Astrocyte of the cerebellum (primary cell): Measurements from ENCODE around the gene CTDNEP1.

Experiments
- DNase-seq: peaks from one replicate; pipeline ENCODE4 v3.0.0-alpha.2; 2011; ENCODE audit warnings: low read depth
- H3K4me3 ChIP-seq: 2 replicates; pipeline ENCODE4 v1.5.1; 2011; ENCODE audit warnings: mild to moderate bottlenecking, low read depth, low read length, moderate library complexity
- in situ Hi-C: cut with HindIII; loops from 2 replicates; pipeline ENCODE4 v1.10.0; 2017; ENCODE audit warnings: low sequenced_read_pairs
- TF ChIP-seq, protein P1 (sequence below): IDR thresholded peaks from 2 replicates; pipeline ENCODE4 v1.5.1; 2012; ENCODE audit warnings: low read length, low read depth, moderate library complexity, mild to moderate bottlenecking; ENCODE audit errors: missing control alignments

CTDNEP1 gene

DNA sequence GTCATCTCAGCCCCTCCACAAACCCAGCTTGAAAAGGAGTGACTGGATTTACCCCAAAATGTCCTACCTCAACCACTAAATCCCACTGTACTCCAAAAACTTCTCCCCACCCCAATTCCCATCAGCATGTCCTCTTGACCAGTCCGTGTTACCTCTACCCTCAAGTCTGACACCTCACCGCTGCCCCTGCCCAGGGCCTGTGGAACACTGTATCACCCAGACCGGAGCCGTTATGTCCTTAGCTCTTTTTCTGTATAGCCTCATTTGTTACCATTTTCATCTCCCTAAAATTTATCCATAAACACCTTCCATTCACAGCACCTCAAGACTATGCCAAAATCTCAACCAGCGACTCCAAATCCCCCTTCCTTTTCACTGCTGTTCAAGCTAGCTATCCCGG, 14.7 kb downstream of the CTDNEP1 start:
- TF ChIP-seq, protein P1, sequence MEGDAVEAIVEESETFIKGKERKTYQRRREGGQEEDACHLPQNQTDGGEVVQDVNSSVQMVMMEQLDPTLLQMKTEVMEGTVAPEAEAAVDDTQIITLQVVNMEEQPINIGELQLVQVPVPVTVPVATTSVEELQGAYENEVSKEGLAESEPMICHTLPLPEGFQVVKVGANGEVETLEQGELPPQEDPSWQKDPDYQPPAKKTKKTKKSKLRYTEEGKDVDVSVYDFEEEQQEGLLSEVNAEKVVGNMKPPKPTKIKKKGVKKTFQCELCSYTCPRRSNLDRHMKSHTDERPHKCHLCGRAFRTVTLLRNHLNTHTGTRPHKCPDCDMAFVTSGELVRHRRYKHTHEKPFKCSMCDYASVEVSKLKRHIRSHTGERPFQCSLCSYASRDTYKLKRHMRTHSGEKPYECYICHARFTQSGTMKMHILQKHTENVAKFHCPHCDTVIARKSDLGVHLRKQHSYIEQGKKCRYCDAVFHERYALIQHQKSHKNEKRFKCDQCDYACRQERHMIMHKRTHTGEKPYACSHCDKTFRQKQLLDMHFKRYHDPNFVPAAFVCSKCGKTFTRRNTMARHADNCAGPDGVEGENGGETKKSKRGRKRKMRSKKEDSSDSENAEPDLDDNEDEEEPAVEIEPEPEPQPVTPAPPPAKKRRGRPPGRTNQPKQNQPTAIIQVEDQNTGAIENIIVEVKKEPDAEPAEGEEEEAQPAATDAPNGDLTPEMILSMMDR, result no peak
- peak overlapping the region; percentile 99 for H3K4me3 ChIP-seq
- in situ Hi-C loops, result no loop called here
- no peak for DNase-seq

DNA sequence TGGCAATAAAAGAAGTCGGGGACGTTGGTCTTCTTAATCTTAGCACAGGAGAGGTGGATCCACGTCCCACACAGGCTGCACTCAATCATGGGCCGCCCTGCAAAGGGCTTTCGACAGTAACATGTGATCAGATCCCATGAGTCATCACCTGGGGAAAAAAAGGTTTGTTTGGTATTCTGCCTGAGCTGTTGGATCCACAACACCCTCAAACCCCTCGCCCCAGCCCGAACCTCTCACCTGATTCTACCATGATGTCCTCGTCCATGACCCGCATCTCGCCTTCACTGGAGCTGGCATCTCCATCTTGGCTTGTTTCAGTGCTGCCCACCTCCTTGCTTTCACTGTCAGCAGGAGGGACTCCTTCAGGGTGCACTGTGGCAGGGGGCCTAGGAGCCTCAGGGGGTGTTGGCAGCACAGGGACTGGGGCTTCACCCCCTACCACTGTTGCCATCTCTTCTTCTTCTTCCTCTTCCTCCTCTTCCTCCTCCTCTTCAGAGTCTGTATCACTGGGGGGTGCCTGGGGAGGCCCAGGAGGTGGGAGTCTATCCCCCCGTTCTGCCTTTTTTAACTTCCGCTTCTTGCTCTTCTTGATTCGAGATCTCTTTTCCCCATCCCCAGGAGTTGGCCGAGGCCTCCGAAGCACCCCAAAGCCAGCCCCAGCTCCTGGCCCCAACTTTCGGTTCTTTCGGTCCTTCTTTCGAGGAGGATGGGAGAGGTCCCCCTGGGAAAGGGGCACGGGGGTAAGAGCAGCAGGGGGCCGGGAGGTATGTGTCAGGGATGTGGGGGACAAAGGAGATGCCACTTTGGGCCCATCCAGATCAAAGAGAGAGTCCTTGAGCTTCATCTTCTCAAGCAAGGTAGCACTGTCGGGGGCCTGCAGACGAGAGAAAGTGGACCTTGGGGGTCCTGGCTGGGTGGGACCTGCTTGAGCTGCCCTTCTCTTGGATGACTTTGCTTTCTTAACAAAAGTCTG, 15.6 kb downstream of the CTDNEP1 start:
- TF ChIP-seq, protein P1, result no peak
- DNase-seq, result no peak
- no peak overlapping the region for H3K4me3 ChIP-seq
- in situ Hi-C loops, result no loop called here

DNA sequence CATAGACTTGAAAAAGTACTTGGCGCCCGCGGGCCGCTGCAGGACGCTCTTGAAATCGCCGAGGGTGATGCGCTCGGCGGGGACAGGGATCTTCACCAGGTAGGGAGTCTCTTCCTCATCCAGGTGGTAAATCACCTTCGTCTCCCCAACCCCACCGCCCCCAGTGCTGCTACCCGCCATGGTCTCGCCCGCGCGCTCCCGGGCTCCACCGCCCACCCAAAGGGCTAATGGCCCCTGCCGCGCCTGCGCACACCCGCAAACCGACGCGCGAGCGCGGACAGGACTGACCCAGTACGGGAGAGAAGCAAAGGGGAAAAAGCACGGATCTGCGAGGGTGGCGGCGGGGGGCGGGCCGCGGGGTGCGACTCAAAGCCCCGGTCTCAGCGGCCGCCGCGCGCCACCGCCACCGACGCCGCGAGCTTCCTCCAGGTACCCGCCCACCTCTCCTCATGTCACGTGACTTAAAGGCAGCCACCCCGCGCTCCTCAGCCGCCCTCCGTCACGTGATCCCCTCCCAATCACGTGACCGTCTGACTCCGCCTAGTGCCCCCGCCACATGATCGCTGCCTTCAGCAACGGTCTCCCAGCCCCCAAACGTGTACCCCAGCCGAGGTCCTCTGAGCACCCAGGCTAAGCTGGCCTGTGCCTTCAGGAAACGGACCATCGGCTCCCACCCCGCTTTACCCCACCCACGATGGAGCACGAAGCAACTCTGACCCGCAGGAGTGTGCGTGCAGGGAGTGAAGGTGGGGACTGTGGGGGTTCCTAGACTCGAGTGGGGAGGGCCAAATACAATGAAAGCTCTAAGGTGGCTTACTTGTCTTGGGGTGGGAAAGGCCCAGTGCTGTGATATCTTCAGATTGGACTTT, 17.2 kb downstream of the CTDNEP1 start, which contains the start of gene DVL2:
TSS of gene DVL2 (minus strand) at position 435 of the 869 bp plus-strand sequence. CDS start at position 180, 255 bp downstream.
- TF ChIP-seq, protein P1, result no peak
- peak; percentile 83 for DNase-seq
- in situ Hi-C loops, result no loop called here
- H3K4me3 ChIP-seq, result peak within 1 kb of the TSS; percentile 87

DNA sequence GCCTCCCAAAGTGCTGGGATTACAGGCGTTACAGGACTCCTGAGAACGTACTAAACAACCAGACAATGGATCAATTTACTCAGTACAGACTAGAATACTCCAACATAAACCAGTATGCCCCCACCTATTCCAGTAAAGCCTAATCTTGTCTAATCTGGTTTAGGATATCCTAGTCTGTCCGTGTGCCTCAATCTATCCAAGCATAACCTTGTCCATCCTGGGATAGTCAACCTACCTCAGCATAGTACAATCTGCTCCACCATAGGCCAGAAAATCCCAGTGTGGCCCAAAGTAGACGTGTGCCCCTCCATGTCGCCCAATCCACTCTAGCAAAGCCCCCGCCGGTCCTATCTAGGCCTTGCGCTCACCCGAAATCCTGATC, 17.8 kb downstream of the CTDNEP1 start:
- in situ Hi-C loops, result no loop called here
- TF ChIP-seq, protein P1, result no peak
- H3K4me3 ChIP-seq, result peak overlapping the region; percentile 87
- DNase-seq, result no peak

DNA sequence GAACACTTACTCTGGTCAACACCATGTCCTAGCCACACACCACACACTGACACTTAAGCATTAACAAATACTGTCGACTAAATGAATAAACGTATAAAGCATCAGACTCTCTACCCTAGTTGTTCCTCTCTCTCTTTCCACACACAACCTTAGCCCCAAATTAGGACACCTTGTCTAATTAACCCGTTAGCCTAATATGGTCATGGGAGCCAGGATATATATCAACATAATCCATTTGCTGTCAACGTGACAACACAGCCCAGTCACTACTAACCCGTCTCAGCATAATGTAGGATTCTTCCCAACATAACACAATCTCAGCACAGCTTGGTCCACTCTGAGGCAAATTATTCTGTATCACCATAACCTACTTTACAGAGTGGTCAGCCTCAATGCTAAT, 19.4 kb downstream of the CTDNEP1 start:
- DNase-seq, result no peak
- in situ Hi-C loops, result no loop called here
- TF ChIP-seq, protein P1, result no peak
- peak overlapping the region; percentile 87 for H3K4me3 ChIP-seq

DNA sequence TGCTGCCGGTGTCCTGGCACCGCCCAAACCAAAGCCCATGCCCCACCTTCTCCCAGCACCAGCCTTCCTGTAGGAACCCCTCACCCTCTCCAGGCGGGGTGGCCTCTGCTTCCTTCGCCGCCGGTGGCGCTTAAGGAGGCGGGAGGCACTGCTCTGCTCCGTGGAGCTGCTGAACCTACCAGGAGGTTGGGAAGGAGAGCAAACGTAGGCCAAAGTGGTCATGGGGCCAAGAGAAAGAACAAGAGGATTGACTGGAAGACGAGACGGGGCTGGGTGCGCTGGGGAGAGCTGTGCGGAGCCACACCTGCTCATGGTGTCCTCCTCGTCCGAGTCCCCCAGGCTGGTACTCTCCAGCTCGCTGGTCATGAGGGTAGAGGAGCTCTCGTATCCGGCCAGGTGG, 22.0 kb downstream of the CTDNEP1 start:
- no peak for DNase-seq
- in situ Hi-C loops, result no loop called here

More for the DNA sequence above, 22.0 kb downstream of the CTDNEP1 start:
- TF ChIP-seq, protein P1, result no peak
- H3K4me3 ChIP-seq, result no peak overlapping the region
